ENCODE data around the gene NDUFS6.

GRCh38 chr5:1846583-1846982 lies 45.4 kb downstream of the NDUFS6 start:
- TF ChIP-seq, protein P1, sequence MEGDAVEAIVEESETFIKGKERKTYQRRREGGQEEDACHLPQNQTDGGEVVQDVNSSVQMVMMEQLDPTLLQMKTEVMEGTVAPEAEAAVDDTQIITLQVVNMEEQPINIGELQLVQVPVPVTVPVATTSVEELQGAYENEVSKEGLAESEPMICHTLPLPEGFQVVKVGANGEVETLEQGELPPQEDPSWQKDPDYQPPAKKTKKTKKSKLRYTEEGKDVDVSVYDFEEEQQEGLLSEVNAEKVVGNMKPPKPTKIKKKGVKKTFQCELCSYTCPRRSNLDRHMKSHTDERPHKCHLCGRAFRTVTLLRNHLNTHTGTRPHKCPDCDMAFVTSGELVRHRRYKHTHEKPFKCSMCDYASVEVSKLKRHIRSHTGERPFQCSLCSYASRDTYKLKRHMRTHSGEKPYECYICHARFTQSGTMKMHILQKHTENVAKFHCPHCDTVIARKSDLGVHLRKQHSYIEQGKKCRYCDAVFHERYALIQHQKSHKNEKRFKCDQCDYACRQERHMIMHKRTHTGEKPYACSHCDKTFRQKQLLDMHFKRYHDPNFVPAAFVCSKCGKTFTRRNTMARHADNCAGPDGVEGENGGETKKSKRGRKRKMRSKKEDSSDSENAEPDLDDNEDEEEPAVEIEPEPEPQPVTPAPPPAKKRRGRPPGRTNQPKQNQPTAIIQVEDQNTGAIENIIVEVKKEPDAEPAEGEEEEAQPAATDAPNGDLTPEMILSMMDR (IDR thresholded peaks at IDR 0.05; ENCODE audit: control extremely low read depth in 1 of 3, insufficient read depth in 1 of 3, low read depth in 1 of 3, low read length in 3 of 3) = no peak
- no peak for TF ChIP-seq JUND (IDR thresholded peaks at IDR 0.05; ENCODE audit: low read length)
- no peak for TF ChIP-seq POLR2AphosphoS5 (IDR thresholded peaks at IDR 0.05; ENCODE audit: low read depth, low read length)
- no peak for TF ChIP-seq CHD1 (IDR thresholded peaks at IDR 0.05; ENCODE audit: low read depth, low read length)
- TF ChIP-seq TAF1 (IDR thresholded peaks at IDR 0.05; ENCODE audit: low read depth, low read length) = no peak
- no peak for TF ChIP-seq POLR2A (IDR thresholded peaks at IDR 0.05; ENCODE audit: control extremely low read depth in 1 of 2, low read depth in 2 of 2, low read length in 2 of 2)
- no peak for TF ChIP-seq EGR1 (IDR thresholded peaks at IDR 0.05; ENCODE audit: borderline replicate concordance, low read depth, low read length)
